Measurements from ENCODE around the gene GSKIP. TPM values are rescaled to one million over a fixed set of nuclear protein-coding genes. Genes with fewer than 3 reads are reported as not detected.

Gene GSKIP
- total RNA-seq, 2 donors from 2014 or later, result 8.0 to 11.2 TPM

- no peaks in the 10 kb centered on the region for H3K36me3 ChIP-seq (replicated peaks in 1 of 2; ENCODE audit: insufficient read depth in 1 of 2, low read depth in 2 of 2)
- no peaks in the 10 kb centered on the region for H3K9me3 ChIP-seq
- intact Hi-C loops (cut with DNase I), result no loop called here
- H3K4me1 ChIP-seq, result peaks cover 2% of the 10 kb centered on the region
- TF ChIP-seq POLR2A (IDR thresholded peaks at IDR 0.05), result no peak
- TF ChIP-seq, protein P1, sequence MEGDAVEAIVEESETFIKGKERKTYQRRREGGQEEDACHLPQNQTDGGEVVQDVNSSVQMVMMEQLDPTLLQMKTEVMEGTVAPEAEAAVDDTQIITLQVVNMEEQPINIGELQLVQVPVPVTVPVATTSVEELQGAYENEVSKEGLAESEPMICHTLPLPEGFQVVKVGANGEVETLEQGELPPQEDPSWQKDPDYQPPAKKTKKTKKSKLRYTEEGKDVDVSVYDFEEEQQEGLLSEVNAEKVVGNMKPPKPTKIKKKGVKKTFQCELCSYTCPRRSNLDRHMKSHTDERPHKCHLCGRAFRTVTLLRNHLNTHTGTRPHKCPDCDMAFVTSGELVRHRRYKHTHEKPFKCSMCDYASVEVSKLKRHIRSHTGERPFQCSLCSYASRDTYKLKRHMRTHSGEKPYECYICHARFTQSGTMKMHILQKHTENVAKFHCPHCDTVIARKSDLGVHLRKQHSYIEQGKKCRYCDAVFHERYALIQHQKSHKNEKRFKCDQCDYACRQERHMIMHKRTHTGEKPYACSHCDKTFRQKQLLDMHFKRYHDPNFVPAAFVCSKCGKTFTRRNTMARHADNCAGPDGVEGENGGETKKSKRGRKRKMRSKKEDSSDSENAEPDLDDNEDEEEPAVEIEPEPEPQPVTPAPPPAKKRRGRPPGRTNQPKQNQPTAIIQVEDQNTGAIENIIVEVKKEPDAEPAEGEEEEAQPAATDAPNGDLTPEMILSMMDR (IDR thresholded peaks at IDR 0.05), result no peak
- no peak overlapping the region for H3K4me3 ChIP-seq
- WGBS, 2 donors, result 94 to 95% methylated on average over 5 of the region's 5 CpGs
- no peak for DNase-seq
- H3K27me3 ChIP-seq, result no peaks in the 10 kb centered on the region
- ATAC-seq, result no peak
- H3K27ac ChIP-seq, result no peak overlapping the region
These were observed 7.2 kb downstream of the GSKIP start for GRCh38 chr14:96370528-96370927.

DNA sequence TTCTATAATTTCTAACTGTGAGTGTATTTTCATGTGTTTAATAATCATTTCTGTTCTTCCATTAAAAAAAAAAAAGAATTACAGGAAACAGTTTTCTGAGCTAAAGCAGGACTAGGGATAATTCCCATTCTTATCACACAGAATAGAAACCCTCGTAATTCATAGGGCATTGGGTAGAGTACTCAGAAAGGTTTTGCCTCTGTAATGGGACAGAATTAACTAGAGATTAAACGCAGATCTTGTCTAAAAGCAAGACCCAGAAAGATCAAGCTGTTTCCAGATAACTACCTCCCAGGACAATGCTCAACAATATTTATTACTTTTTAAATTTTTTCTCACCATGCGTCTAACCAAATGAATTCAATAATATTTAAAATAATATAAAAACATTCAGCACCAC is 10.2 kb downstream of the GSKIP start:
- Histone ChIP-seq H3K36me3 (replicated peaks in 1 of 2; ENCODE audit: insufficient read depth in 1 of 2, low read depth in 2 of 2) (no peaks in the 10 kb centered on the region), H3K4me1 (no peaks in the 10 kb centered on the region), H3K9me3 (no peaks in the 10 kb centered on the region), H3K27ac (no peak overlapping the region), H3K27me3 (no peaks in the 10 kb centered on the region), H3K4me3 (no peak overlapping the region)
- DNase-seq, result no peak
- ATAC-seq, result no peak
- WGBS, 2 donors, result 91 to 92% methylated on average over 3 of the region's 3 CpGs
- intact Hi-C loops (cut with DNase I), result no loop called here
- TF ChIP-seq POLR2A (IDR thresholded peaks at IDR 0.05), result no peak
- TF ChIP-seq, protein P1 (IDR thresholded peaks at IDR 0.05), result no peak

- Histone ChIP-seq H3K27me3 (no peaks in the 10 kb centered on the region), H3K4me1 (no peaks in the 10 kb centered on the region), H3K36me3 (replicated peaks in 1 of 2; ENCODE audit: insufficient read depth in 1 of 2, low read depth in 2 of 2) (no peaks in the 10 kb centered on the region), H3K27ac (no peak overlapping the region), H3K4me3 (no peak overlapping the region), H3K9me3 (no peaks in the 10 kb centered on the region)
- TF ChIP-seq POLR2A (IDR thresholded peaks at IDR 0.05), result no peak
- TF ChIP-seq, protein P1 (IDR thresholded peaks at IDR 0.05), result no peak
- 87 to 93% methylated on average over 3 of the region's 3 CpGs for WGBS, 2 donors
- DNase-seq (no peak), ATAC-seq (no peak)
- intact Hi-C loops (cut with DNase I), result no loop called here
These were observed 12.8 kb downstream of the GSKIP start for GRCh38 chr14:96376093-96376492.

DNA sequence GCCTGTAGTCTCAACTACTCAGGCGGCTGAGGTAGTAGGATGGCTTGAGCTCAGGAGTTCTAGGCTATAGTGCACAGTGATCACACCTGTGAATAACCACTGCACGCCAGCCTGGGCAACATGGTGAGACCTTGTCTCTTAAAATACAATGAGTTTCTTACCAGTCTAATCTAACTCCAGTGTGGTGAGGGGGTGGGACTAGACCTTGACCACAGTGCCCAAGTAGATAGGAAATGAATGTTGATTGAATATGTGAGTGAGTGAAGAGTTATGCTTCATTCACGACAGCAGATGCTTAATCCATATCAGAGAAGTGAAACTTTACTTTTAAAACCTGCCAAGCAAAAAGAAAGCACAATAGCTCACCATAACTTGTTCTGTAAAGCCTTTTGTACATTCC is 17.4 kb downstream of the GSKIP start:
- DNase-seq (no peak), ATAC-seq (no peak)
- Histone ChIP-seq H3K27me3 (no peaks in the 10 kb centered on the region), H3K36me3 (replicated peaks in 1 of 2; ENCODE audit: insufficient read depth in 1 of 2, low read depth in 2 of 2) (peaks cover 0 to 3% of the 10 kb centered on the region in 2 donors), H3K4me1 (no peaks in the 10 kb centered on the region), H3K4me3 (no peak overlapping the region), H3K9me3 (no peaks in the 10 kb centered on the region), H3K27ac (no peak overlapping the region)
- intact Hi-C loops (cut with DNase I), result no loop called here
- TF ChIP-seq POLR2A (IDR thresholded peaks at IDR 0.05), result no peak
- TF ChIP-seq, protein P1 (IDR thresholded peaks at IDR 0.05), result no peak
- WGBS, 2 donors, result 81% methylated on average over 3 of the region's 3 CpGs

DNA sequence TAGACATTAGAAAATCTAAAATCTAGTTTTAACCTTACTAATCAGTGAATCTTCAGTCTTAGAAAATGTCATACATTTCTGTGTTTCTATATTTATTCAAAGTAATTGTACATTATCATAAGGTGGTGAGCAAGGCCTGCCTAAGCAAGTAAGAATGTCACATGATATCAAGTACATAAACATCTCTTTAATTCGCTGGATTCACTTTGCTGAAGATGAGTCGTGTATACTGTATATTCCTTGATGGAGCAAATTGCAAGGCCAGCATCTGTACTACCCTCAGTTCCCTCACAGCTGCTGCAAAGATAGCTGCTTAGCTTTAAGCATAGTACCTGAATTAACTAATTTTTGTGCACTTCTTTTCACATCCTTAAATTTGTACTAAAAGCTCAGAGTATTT is 20.1 kb downstream of the GSKIP start:
- ATAC-seq (no peak), DNase-seq (no peak)
- no peak overlapping the region for H3K27ac ChIP-seq
- H3K4me3 ChIP-seq, result no peak overlapping the region
- H3K4me1 ChIP-seq, result no peaks in the 10 kb centered on the region
- H3K36me3 ChIP-seq (replicated peaks in 1 of 2; ENCODE audit: insufficient read depth in 1 of 2, low read depth in 2 of 2), result peaks cover 0 to 3% of the 10 kb centered on the region in 2 donors
- TF ChIP-seq POLR2A (IDR thresholded peaks at IDR 0.05), result no peak
- TF ChIP-seq, protein P1 (IDR thresholded peaks at IDR 0.05), result no peak
- no peaks in the 10 kb centered on the region for H3K9me3 ChIP-seq
- intact Hi-C loops (cut with DNase I), result no loop called here
- no peaks in the 10 kb centered on the region for H3K27me3 ChIP-seq
- WGBS, 2 donors, result 80 to 88% methylated on average over 2 of the region's 2 CpGs

Data from body of pancreas (tissue), 4 donors.